ENCODE data around the gene FBXO10. TPM values are rescaled to one million over a fixed set of nuclear protein-coding genes. Genes with fewer than 3 reads are reported as not detected.

The FBXO10 gene
- total RNA-seq, 4 donors from 2014 or later: 5.7 to 11.4 (median 9.2) TPM

DNA sequence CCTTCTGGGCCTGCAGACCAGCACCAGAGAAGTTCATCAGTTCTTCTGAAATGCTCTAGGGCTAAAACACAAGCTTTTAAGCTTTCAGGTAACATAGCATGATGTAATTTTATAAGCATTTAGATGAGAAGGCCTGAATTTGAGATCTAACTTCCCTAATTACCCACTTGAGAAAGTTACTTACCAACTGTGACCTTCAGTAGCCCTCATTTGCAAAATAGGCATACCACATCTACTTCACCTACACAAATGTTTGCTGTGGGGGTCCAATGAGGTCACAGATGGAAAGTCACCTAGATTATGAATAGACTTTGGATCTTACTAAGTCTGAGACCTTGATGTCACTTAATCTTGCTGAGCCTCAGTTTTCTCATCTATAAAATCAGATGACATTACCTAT is 36.5 kb downstream of the FBXO10 start:
- TF ChIP-seq, protein P1, sequence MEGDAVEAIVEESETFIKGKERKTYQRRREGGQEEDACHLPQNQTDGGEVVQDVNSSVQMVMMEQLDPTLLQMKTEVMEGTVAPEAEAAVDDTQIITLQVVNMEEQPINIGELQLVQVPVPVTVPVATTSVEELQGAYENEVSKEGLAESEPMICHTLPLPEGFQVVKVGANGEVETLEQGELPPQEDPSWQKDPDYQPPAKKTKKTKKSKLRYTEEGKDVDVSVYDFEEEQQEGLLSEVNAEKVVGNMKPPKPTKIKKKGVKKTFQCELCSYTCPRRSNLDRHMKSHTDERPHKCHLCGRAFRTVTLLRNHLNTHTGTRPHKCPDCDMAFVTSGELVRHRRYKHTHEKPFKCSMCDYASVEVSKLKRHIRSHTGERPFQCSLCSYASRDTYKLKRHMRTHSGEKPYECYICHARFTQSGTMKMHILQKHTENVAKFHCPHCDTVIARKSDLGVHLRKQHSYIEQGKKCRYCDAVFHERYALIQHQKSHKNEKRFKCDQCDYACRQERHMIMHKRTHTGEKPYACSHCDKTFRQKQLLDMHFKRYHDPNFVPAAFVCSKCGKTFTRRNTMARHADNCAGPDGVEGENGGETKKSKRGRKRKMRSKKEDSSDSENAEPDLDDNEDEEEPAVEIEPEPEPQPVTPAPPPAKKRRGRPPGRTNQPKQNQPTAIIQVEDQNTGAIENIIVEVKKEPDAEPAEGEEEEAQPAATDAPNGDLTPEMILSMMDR (IDR thresholded peaks at IDR 0.05): no peak
- TF ChIP-seq EP300 (IDR thresholded peaks at IDR 0.05) (no peak), POLR2A (IDR thresholded peaks at IDR 0.05) (no peak)
- H3K4me1 ChIP-seq: no peaks in the 10 kb centered on the region
- H3K36me3 ChIP-seq: peaks cover 0 to 74% (median 0%) of the 10 kb centered on the region in 3 donors
- H3K27ac ChIP-seq: no peak overlapping the region
- no peaks in the 10 kb centered on the region for H3K27me3 ChIP-seq
- DNase-seq (ENCODE audit: low spot score in 2 of 2): no peak
- no peak overlapping the region for H3K4me3 ChIP-seq
- H3K9me3 ChIP-seq: no peaks in the 10 kb centered on the region

DNA sequence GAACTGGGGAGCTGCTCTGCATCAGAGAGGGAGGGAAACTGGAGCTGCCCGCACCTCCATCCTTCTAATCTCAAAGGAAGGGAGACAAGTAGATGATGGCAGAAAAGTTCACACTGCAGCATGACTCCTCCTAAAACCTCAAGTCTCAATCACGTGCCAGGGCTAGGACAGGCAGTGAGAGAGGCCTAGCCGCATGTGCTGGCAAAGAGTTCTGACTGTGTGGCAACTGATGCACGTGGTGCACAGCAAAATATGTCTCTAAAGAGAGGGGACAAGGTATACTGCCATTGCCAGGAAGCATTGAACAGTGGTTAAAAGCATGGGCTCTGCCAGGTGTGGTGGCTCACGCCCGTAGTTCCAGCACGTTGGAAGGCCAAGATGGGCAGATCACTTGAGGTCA is 38.1 kb downstream of the FBXO10 start:
- no peak overlapping the region for H3K4me3 ChIP-seq
- WGBS, 2 donors: 91 to 94% methylated on average over 7 of the region's 7 CpGs
- no peak for DNase-seq (ENCODE audit: low spot score in 2 of 2)
- TF ChIP-seq, protein P1 (IDR thresholded peaks at IDR 0.05): no peak
- TF ChIP-seq POLR2A (IDR thresholded peaks at IDR 0.05) (no peak), EP300 (IDR thresholded peaks at IDR 0.05) (no peak)
- no peaks in the 10 kb centered on the region for H3K4me1 ChIP-seq
- H3K27me3 ChIP-seq: no peaks in the 10 kb centered on the region
- H3K36me3 ChIP-seq: peaks cover 0 to 81% (median 0%) of the 10 kb centered on the region in 3 donors
- no peak overlapping the region for H3K27ac ChIP-seq
- no peaks in the 10 kb centered on the region for H3K9me3 ChIP-seq

DNA sequence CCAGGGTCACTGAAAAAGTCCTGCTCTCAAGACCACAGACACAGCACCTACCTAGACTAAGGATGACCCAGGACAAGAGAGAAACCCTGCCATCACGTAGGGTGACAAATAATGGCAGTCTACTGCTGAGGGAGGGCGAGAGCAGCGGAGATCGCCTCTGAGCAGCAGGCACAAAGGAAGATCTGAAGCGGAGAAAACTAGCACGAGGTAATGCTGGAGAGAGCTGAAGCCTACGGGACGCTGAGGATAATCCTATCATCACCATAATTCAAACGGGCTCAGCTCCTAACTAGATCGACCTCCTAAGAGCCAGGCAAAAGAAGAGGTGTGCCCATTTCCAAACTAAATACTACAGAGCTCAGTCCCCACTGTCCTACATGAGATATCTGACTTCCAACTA is 41.3 kb downstream of the FBXO10 start:
- WGBS, 2 donors: 77 to 79% methylated on average over 10 of the region's 10 CpGs
- Histone ChIP-seq H3K27me3 (no peaks in the 10 kb centered on the region), H3K36me3 (peaks cover 0 to 75% (median 0%) of the 10 kb centered on the region in 3 donors), H3K27ac (no peak overlapping the region), H3K9me3 (no peaks in the 10 kb centered on the region), H3K4me3 (no peak overlapping the region), H3K4me1 (no peaks in the 10 kb centered on the region)
- no peak for DNase-seq (ENCODE audit: low spot score in 2 of 2)
- TF ChIP-seq EP300 (IDR thresholded peaks at IDR 0.05) (no peak), POLR2A (IDR thresholded peaks at IDR 0.05) (no peak)

DNA sequence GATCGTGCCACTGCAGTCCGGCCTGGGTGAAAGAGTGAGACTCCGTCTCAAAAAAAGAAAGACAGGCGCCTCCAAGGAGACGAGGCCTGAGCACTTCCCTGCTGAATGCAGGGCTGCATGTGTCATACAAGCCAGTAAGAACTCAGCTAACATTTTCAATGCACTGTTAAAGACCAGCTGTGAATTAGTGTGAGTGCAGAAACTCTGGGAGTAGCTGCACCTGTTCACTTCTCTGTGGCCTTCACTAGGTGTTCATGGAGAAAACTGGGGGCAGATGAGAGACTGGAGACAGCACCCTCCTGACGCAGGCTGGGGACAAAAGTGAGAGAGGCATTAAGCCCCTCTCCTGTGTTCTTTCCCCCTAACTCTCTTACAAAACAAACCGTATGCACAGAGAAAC is 41.8 kb downstream of the FBXO10 start:
- Histone ChIP-seq H3K27me3 (no peaks in the 10 kb centered on the region), H3K36me3 (peaks cover 0 to 75% (median 0%) of the 10 kb centered on the region in 3 donors), H3K4me3 (no peak overlapping the region), H3K9me3 (no peaks in the 10 kb centered on the region), H3K27ac (no peak overlapping the region), H3K4me1 (peaks cover 0 to 1% (median 0%) of the 10 kb centered on the region in 4 donors)
- no peak for TF ChIP-seq POLR2A (IDR thresholded peaks at IDR 0.05)
- TF ChIP-seq, protein P1 (IDR thresholded peaks at IDR 0.05): no peak
- no peak for TF ChIP-seq EP300 (IDR thresholded peaks at IDR 0.05)
- no peak for DNase-seq (ENCODE audit: low spot score in 2 of 2)
- WGBS, 2 donors: 83 to 88% methylated on average over 7 of the region's 7 CpGs

DNA sequence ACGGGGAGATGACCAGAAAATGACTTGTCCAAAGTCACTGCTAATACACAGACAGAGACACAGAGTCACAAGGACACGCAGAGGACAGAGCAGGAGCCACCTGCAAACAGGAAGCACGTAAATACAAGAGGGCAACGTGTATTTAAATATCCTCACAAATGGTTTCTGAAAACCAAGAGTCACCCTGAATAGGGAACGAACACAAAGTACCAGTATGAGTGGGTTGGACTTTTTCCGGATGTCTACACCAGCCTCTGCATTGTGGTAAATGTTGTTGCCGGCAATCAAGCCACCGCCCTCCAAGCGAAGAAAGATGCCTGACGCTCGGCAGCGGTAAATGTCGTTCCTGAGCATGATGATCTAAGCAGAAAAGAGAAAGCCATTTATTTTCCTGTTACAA is 44.5 kb downstream of the FBXO10 start:
- Histone ChIP-seq H3K27ac (peak overlapping the region in 1 of 4 donors; percentile 67), H3K4me1 (peaks cover 0 to 13% (median 2%) of the 10 kb centered on the region in 4 donors), H3K9me3 (no peaks in the 10 kb centered on the region), H3K4me3 (no peak overlapping the region), H3K36me3 (peaks cover 0 to 69% (median 0%) of the 10 kb centered on the region in 3 donors), H3K27me3 (no peaks in the 10 kb centered on the region)
- no peak for DNase-seq (ENCODE audit: low spot score in 2 of 2)
- 92 to 94% methylated on average over 13 of the region's 13 CpGs for WGBS, 2 donors
- no peak for TF ChIP-seq POLR2A (IDR thresholded peaks at IDR 0.05)
- TF ChIP-seq, protein P1 (IDR thresholded peaks at IDR 0.05): no peak
- TF ChIP-seq EP300 (IDR thresholded peaks at IDR 0.05): no peak

Data from tibial nerve (tissue), 4 donors.